ENCODE results near the gene GDI1. TPM values are rescaled to one million over a fixed set of nuclear protein-coding genes. Genes with fewer than 3 reads are reported as not detected.

GDI1 gene
- total RNA-seq, 4 donors from 2014 or later = 45.3 to 89.7 (median 61.6) TPM

DNA sequence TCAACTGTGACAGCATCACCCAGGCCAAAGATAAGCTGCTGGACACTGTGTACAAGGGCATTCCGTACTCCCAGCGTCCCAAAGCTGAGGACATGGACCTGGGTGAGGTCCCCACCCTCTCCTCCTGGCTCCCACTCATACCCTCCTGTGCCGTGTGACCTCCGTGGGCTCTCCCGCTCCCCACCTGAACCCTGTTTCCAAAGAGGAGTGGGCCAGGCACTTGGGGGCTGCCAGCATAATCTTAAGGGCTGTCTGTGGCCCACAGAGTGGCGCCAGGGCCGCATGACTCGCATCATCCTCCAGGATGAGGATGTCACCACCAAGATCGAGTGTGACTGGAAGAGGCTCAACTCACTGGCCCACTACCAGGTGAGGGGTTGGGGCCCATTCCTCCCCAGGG is 32.2 kb downstream of the GDI1 start:
- TF ChIP-seq, protein P1, sequence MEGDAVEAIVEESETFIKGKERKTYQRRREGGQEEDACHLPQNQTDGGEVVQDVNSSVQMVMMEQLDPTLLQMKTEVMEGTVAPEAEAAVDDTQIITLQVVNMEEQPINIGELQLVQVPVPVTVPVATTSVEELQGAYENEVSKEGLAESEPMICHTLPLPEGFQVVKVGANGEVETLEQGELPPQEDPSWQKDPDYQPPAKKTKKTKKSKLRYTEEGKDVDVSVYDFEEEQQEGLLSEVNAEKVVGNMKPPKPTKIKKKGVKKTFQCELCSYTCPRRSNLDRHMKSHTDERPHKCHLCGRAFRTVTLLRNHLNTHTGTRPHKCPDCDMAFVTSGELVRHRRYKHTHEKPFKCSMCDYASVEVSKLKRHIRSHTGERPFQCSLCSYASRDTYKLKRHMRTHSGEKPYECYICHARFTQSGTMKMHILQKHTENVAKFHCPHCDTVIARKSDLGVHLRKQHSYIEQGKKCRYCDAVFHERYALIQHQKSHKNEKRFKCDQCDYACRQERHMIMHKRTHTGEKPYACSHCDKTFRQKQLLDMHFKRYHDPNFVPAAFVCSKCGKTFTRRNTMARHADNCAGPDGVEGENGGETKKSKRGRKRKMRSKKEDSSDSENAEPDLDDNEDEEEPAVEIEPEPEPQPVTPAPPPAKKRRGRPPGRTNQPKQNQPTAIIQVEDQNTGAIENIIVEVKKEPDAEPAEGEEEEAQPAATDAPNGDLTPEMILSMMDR (IDR thresholded peaks at IDR 0.05; ENCODE audit: low read depth) = no peak

DNA sequence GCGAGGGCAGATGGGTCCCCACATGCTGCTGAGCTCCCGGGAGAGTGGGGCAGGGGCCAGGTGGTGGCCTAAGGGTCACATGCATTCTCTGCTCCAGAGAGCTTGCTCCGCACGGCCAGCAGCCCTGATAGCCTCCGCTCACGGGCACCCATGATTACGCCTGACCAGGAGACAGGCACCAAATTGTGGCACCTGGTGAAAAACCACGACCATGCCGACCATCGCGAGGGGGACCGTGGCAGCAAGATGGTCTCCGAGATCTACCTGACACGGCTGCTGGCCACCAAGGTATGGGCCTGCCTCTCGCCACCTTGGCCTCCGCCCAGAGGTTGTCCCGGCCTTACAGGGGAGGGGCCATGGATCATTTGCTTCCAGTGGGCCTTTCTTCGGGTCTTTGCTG is 32.9 kb downstream of the GDI1 start:
- TF ChIP-seq, protein P1 (IDR thresholded peaks at IDR 0.05; ENCODE audit: low read depth) = no peak

DNA sequence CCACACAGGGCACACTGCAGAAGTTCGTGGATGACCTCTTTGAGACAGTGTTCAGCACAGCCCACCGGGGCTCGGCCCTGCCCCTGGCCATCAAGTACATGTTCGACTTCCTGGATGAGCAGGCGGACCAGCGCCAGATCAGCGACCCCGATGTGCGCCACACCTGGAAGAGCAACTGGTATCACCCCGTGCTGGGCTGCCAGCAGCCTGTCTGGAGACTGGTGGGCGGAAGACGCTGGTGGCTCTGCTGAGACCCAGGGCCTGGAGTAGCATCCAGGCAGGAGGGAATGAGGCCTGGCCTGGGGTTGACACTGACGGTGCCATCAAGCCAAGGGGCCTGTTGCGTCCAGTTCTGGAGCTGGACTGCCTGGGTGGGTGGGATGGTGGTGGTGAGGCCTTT is 33.5 kb downstream of the GDI1 start:
- TF ChIP-seq, protein P1 (IDR thresholded peaks at IDR 0.05; ENCODE audit: low read depth) = no peak

DNA sequence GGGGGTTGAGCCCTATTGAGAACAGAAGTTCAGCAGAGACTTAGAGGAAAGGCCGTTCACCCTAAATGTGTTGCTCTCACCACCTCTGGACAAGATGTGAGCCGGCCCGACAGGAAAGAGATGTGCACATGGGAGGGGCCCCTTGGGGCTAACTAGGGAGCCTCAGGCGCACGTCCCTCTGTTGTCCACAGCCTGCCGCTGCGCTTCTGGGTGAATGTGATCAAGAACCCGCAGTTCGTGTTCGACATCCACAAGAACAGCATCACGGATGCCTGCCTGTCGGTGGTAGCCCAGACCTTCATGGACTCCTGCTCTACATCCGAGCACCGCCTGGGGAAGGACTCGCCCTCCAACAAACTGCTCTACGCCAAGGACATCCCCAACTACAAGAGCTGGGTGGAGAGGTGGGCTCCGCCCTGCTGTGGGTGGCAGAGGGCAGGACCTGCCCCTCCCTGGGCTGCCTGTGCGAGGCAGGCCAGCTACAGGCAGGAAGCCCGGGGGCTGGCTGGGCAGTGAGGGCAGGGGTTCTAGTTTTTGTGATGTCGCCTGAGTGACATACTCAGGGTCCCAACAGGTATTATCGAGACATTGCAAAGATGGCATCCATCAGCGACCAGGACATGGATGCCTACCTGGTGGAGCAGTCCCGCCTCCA is 34.1 kb downstream of the GDI1 start:
- TF ChIP-seq, protein P1 (IDR thresholded peaks at IDR 0.05; ENCODE audit: low read depth) = no peak

DNA sequence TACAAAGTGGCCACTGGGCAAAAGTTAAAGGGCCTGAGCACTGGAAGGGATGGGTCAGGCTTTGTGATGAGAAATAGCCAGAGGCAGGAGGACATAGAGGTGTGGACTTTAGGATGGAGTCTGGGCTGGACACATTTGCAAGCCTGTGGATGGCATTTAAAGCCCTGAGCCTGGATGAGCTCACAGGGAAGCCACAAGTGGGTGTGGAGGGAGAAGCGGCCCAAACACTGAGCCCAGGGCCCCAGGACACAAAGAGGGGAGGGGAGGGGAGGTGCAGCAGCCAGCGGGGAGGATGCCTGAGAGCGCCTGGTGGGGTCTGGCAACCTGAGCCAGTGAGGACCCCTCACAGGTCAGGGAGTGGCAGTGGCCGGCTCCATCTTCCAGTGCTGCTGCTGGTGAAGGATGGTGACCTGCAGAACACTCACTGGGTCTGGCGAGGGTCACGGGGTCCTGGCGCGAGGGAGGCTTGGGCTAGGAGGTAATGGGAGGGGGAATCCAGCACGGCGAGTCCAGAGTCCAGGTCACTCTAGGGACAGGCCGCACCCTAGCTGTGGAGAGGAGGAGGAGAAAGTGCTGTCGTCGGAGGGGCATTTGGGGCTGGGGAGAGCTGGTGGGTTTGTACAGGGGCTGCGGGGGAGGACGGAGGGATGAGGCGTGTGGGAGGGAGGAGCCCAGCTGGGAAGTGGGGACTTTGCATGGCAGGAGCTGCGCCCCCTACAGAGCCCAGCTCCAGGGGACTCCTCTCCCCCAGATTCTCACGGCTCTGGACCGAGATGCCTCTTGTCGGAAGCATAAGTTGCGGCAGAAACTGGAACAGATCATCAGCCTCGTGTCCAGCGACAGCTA is 35.1 kb downstream of the GDI1 start:
- TF ChIP-seq, protein P1 (IDR thresholded peaks at IDR 0.05; ENCODE audit: low read depth) = no peak

DNA sequence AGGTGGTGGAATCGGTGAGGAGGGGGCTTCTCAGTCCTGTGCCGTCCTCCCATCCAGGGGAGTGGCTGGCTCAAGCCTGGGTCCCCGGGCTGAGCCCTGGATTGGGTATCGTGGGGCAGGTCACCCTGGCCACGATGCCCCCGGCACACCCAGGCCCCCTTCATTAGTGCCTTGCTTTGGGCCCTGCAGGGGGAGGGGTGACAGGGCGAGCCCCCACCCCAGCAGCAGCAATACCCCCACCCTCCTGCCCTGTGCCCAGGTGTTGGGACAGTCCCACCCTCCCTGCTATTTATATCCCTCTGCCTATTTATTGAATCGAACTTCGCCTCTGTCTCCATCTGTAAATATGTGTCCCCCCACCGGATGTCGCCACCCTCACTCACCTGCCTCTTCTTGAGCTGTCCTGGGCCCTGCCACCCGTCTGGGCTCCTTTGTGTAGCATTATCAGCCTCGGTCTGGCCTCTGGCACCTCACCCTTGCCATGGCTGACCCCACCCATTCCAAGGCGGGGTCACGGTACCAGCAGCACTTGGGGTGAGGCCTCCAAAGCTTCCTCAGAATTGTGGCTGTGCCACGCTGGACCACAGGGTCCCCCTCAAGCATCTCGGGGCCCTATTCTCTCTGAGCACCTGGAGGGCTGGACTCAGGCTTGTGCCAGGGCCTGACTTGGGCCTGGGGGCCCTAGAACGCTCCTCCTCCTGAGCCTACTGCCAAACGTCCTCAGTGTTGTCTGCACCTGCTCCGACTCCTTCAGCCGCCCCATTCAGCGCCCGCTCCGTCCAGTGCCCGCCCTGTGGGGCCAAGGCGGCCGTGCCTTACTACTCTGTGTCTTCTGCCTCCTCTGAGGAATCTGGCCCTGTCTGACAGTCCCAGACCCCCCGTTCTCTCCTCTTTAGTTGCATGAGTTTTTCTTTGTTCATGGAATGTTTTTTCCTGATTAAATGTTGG is 36.0 kb downstream of the GDI1 start:
- TF ChIP-seq, protein P1 (IDR thresholded peaks at IDR 0.05; ENCODE audit: low read depth) = no peak

Measured in subcutaneous adipose tissue (tissue), 4 donors.